Measurements from ENCODE around the gene SNAI3. TPM values are rescaled to one million over a fixed set of nuclear protein-coding genes. Genes with fewer than 3 reads are reported as not detected.

The SNAI3 gene
- total RNA-seq, 2 donors from 2014 or later = 0.25 to 0.40 TPM

GRCh38 chr16:88723911-88724310 is 37.6 kb upstream of the SNAI3 start:
- no peak for TF ChIP-seq CTCF (IDR thresholded peaks at IDR 0.05)
- peaks cover 48% of the 10 kb centered on the region for H3K36me3 ChIP-seq

GRCh38 chr16:88723507-88723887 is 37.2 kb upstream of the SNAI3 start:
- Histone ChIP-seq H3K9me3 (no peaks in the 10 kb centered on the region), H3K4me3 (no peak overlapping the region), H3K27me3 (no peaks in the 10 kb centered on the region), H3K36me3 (peaks cover 48% of the 10 kb centered on the region), H3K9ac (ENCODE audit: low read depth in 2 of 2, low read length in 2 of 2) (no peak overlapping the region), H3K27ac (no peak overlapping the region), H3K4me1 (no peaks in the 10 kb centered on the region)
- no peak for DNase-seq
- no peak for TF ChIP-seq CTCF (IDR thresholded peaks at IDR 0.05)
- intact Hi-C loops (cut with DNase I) = no loop called here

More at GRCh38 chr16:88723911-88724310, 37.6 kb upstream of the SNAI3 start:
- intact Hi-C loops (cut with DNase I) = no loop called here
- no peaks in the 10 kb centered on the region for H3K4me1 ChIP-seq
- no peaks in the 10 kb centered on the region for H3K9me3 ChIP-seq
- no peaks in the 10 kb centered on the region for H3K27me3 ChIP-seq
- DNase-seq = no peak
- H3K4me3 ChIP-seq = no peak overlapping the region
- no peak overlapping the region for H3K27ac ChIP-seq
- no peak overlapping the region for H3K9ac ChIP-seq (ENCODE audit: low read depth in 2 of 2, low read length in 2 of 2)

- no peak for TF ChIP-seq CTCF (IDR thresholded peaks at IDR 0.05)
- H3K4me1 ChIP-seq = no peaks in the 10 kb centered on the region
- no peak overlapping the region for H3K9ac ChIP-seq (ENCODE audit: low read depth in 2 of 2, low read length in 2 of 2)
- no peak for DNase-seq
- H3K9me3 ChIP-seq = no peaks in the 10 kb centered on the region
- no peaks in the 10 kb centered on the region for H3K27me3 ChIP-seq
- no peak overlapping the region for H3K27ac ChIP-seq
- peaks cover 48% of the 10 kb centered on the region for H3K36me3 ChIP-seq
- H3K4me3 ChIP-seq = no peak overlapping the region
- intact Hi-C loops (cut with DNase I) = no loop called here
Measured at GRCh38 chr16:88722784-88723506, 36.6 kb upstream of the SNAI3 start.

- TF ChIP-seq CTCF (IDR thresholded peaks at IDR 0.05) = no peak
- Histone ChIP-seq H3K27me3 (no peaks in the 10 kb centered on the region), H3K27ac (no peak overlapping the region), H3K4me1 (no peaks in the 10 kb centered on the region), H3K9ac (ENCODE audit: low read depth in 2 of 2, low read length in 2 of 2) (no peak overlapping the region), H3K9me3 (no peaks in the 10 kb centered on the region), H3K36me3 (peaks cover 46% of the 10 kb centered on the region), H3K4me3 (no peak overlapping the region)
- DNase-seq = no peak
- intact Hi-C loops (cut with DNase I) = no loop called here
Measured at GRCh38 chr16:88721815-88722755, 35.8 kb upstream of the SNAI3 start.

GRCh38 chr16:88721236-88721635 is 34.9 kb upstream of the SNAI3 start:
- Histone ChIP-seq H3K4me1 (no peaks in the 10 kb centered on the region), H3K9me3 (no peaks in the 10 kb centered on the region), H3K36me3 (peaks cover 38% of the 10 kb centered on the region), H3K27ac (no peak overlapping the region), H3K27me3 (no peaks in the 10 kb centered on the region), H3K4me3 (no peak overlapping the region), H3K9ac (ENCODE audit: low read depth in 2 of 2, low read length in 2 of 2) (no peak overlapping the region)
- intact Hi-C loops (cut with DNase I) = no loop called here
- TF ChIP-seq CTCF (IDR thresholded peaks at IDR 0.05) = no peak
- no peak for DNase-seq

Measured in colonic mucosa (tissue), 4 donors.